K562 (cell line): Measurements from ENCODE around the gene TNIP1. TPM values are rescaled to one million over a fixed set of nuclear protein-coding genes. Genes with fewer than 3 reads are reported as not detected.

ENCODE experiments used
- CBFA2T3 ChIP-seq: fragments of 450-650 bp; IDR thresholded peaks from 2 replicates; pipeline ENCODE4 v1.6.1; 2017
- CUX1 ChIP-seq: fragments of 200-800 bp; sonication (Bioruptor generic); IDR thresholded peaks from 2 replicates; pipeline ENCODE4 v1.6.1; 2016; ENCODE audit warnings: missing genetic modification characterization, missing compliant biosample characterization
- E2F3 ChIP-seq: fragments of 250-450 bp; sonication (Bioruptor Pico); IDR thresholded peaks from 2 replicates; pipeline ENCODE4 v1.4.0; 2020; ENCODE audit warnings: mild to moderate bottlenecking
- EP400 ChIP-seq: fragments of 450-650 bp; IDR thresholded peaks from 2 replicates; pipeline ENCODE4 v1.6.1; 2017; ENCODE audit warnings: antibody characterized with exemption, mild to moderate bottlenecking, moderate library complexity
- MTA1 ChIP-seq: fragments of 450-650 bp; IDR thresholded peaks from 2 replicates; pipeline ENCODE4 v1.6.1; 2017; ENCODE audit warnings: borderline replicate concordance
- NR2C2 ChIP-seq, 2 experiments: fragments of 200-800 bp in 1 of 2; sonication (Bioruptor generic) in 1 of 2; sonication (generic) in 1 of 2; formaldehyde crosslinking in 1 of 2; IDR thresholded peaks; 2 replicates each; pipeline versions ENCODE4 v1.6.1 to v1.8.0; 2016 to 2022; ENCODE audit warnings: mild to moderate bottlenecking in 1 of 2, missing compliant biosample characterization in 1 of 2, missing genetic modification characterization in 1 of 2, missing genetic modification reagents in 1 of 2
- SMARCA4 ChIP-seq: fragments of 450-650 bp; IDR thresholded peaks from 2 replicates; pipeline ENCODE4 v1.6.1; 2016
- SREBF2 ChIP-seq: sonication (generic); formaldehyde crosslinking; IDR thresholded peaks from 2 replicates; pipeline ENCODE4 v1.4.0; 2020; ENCODE audit warnings: mild to moderate bottlenecking, missing genetic modification reagents
- TRIM25 ChIP-seq: fragments of 450-650 bp; IDR thresholded peaks from 2 replicates; pipeline ENCODE4 v1.7.0; 2016; ENCODE audit warnings: borderline replicate concordance
- ZBTB2 ChIP-seq: fragments of 450-650 bp; IDR thresholded peaks from 2 replicates; pipeline ENCODE4 v1.6.1; 2016; ENCODE audit warnings: antibody characterized with exemption
- ZFP36 ChIP-seq: fragments of 150-350 bp; IDR thresholded peaks from 2 replicates; pipeline ENCODE4 v1.6.1; 2018; ENCODE audit warnings: low read length, low read depth; ENCODE audit not compliant: partially characterized antibody
- ZFP91 ChIP-seq: sonication (generic); formaldehyde crosslinking; IDR thresholded peaks from 2 replicates; pipeline ENCODE4 v1.8.0; 2022; ENCODE audit warnings: mild to moderate bottlenecking, missing genetic modification reagents
- ZKSCAN8 ChIP-seq: fragments of 200-800 bp; sonication (Bioruptor generic); IDR thresholded peaks from 2 replicates; pipeline ENCODE4 v1.6.1; 2016; ENCODE audit warnings: missing genetic modification characterization, missing compliant biosample characterization
- polyA plus RNA-seq, 8 experiments: library from polyadenylated mRNA; depleted of rRNA in 4 of 8; stranded (reverse) in 5 of 8; unstranded in 3 of 8; fragments of >200 nt; fragmentation: Nextera tagmentation in 2 of 8; fragmentation: Illumina TruSeq in 1 of 8; extraction: Ambion mirVana in 2 of 8; extraction: Trizol in 1 of 8; gene quantifications; 2 replicates each; pipeline versions ENCODE4 v1.2.1 to v1.2.3, GENCODE V29; 2011 to 2014; ENCODE audit warnings: inconsistent platforms in 1 of 8, missing spikeins in 1 of 8
- total RNA-seq, 7 experiments: library from RNA; depleted of rRNA in 6 of 7; stranded (reverse); fragments of >200 nt in 6 of 7; fragmentation: Illumina TruSeq in 2 of 7; extraction: Trizol in 2 of 7; gene quantifications; 2 replicates each; pipeline versions ENCODE4 v1.2.1 to v1.2.3, GENCODE V29; 2011 to 2021; ENCODE audit warnings: low replicate concordance in 1 of 7

TNIP1 gene
- total and polyA plus RNA-seq, 9 of the 15 experiments (the other 6 are each of a cell fraction or from before 2014, with no cell fraction given): 0.46 to 41.0 (median 24.6) TPM

GRCh38 chr5:151023047-151023615 lies 57.7 kb downstream of the TNIP1 start (continued):
- no peak for TF ChIP-seq ZFP91 (CRISPR knock-in tag)
- TF ChIP-seq NR2C2 (CRISPR knock-in tag; IDR thresholded peaks at IDR 0.05): no peak
- peak; percentile 67; the same call in 1 of the 2 replicates for TF ChIP-seq NR2C2 (tag; IDR thresholded peaks at IDR 0.05)
- peak; percentile 86 for TF ChIP-seq CBFA2T3
- peak; percentile 55; the same call in 1 of the 2 replicates for TF ChIP-seq CUX1 (CRISPR knock-in tag)
- no peak for TF ChIP-seq SREBF2 (CRISPR knock-in tag)
- 0 out of 2 replicates have a peak, but pooled peaks have one; percentile 56 for TF ChIP-seq MTA1
- TF ChIP-seq EP400: peak; percentile 67; the same call in 1 of the 2 replicates
- peak; percentile 54; the same call in 1 of the 2 replicates for TF ChIP-seq ZKSCAN8 (CRISPR knock-in tag)
- peak; percentile 25 for TF ChIP-seq ZFP36
- peak; percentile 65; the same call in 1 of the 2 replicates for TF ChIP-seq ZBTB2
- TF ChIP-seq SMARCA4: peak; percentile 52; the same call in 1 of the 2 replicates
- no peak for TF ChIP-seq TRIM25
- no peak for TF ChIP-seq E2F3 (CRISPR knock-in tag)
